MM.1S (cell line): Measurements from ENCODE around the gene OLFML2B.
"Not testable (repeated sequence)": the region's sequence is repeated elsewhere in the genome, so short reads cannot be mapped to it uniquely, and the experiment has no call there.

Experiments
- DNase-seq: peaks from one replicate; pipeline ENCODE4 v3.0.0-alpha.2; 2015
- H2AFZ ChIP-seq: fragments of 300-600 bp; sonication (generic); 2 replicates; pipeline ENCODE4 v1.6.0; 2016; ENCODE audit warnings: antibody characterized with exemption, low read length
- H3F3A ChIP-seq: fragments of 300-600 bp; sonication (generic); 2 replicates; pipeline ENCODE4 v1.6.1; 2016; ENCODE audit warnings: mild to moderate bottlenecking, antibody characterized with exemption, low read length, moderate library complexity, mixed read lengths; ENCODE audit not compliant: insufficient read depth
- H3K27ac ChIP-seq: fragments of 300-600 bp; sonication (generic); 2 replicates; pipeline ENCODE4 v1.5.1; 2016; ENCODE audit warnings: mild to moderate bottlenecking, low read length
- H3K27me3 ChIP-seq: fragments of 300-600 bp; sonication (generic); replicated peaks from 2 replicates; pipeline ENCODE4 v1.6.0; 2016; ENCODE audit warnings: low read length; ENCODE audit not compliant: insufficient read depth
- H3K36me3 ChIP-seq: fragments of 300-600 bp; sonication (generic); replicated peaks from 2 replicates; pipeline ENCODE4 v1.6.1; 2016; ENCODE audit warnings: mild to moderate bottlenecking, low read length, mixed read lengths; ENCODE audit not compliant: insufficient read depth
- H3K4me1 ChIP-seq: fragments of 300-600 bp; sonication (generic); 2 replicates; pipeline ENCODE4 v1.6.1; 2016; ENCODE audit warnings: low read length, mixed read lengths
- H3K4me2 ChIP-seq: fragments of 300-600 bp; sonication (generic); 2 replicates; pipeline ENCODE4 v1.6.0; 2016; ENCODE audit warnings: low read depth, low read length
- H3K4me3 ChIP-seq: fragments of 300-600 bp; sonication (generic); 2 replicates; pipeline ENCODE4 v1.5.1; 2016; ENCODE audit warnings: low read length, mixed read lengths
- H3K79me2 ChIP-seq: fragments of 300-600 bp; sonication (generic); 2 replicates; pipeline ENCODE4 v1.6.1; 2016; ENCODE audit warnings: mixed run types, low read length, mixed read lengths
- H3K9ac ChIP-seq: fragments of 300-600 bp; sonication (generic); 2 replicates; pipeline ENCODE4 v1.6.1; 2016; ENCODE audit warnings: low read length, mixed read lengths
- H3K9me2 ChIP-seq: fragments of 300-600 bp; sonication (generic); replicated peaks from 2 replicates; pipeline ENCODE4 v1.6.1; 2016; ENCODE audit warnings: mild to moderate bottlenecking, low read length, mixed read lengths; ENCODE audit not compliant: insufficient read depth
- H3K9me3 ChIP-seq: fragments of 300-600 bp; sonication (generic); replicated peaks from 2 replicates; pipeline ENCODE4 v1.6.1; 2016; ENCODE audit warnings: mild to moderate bottlenecking, low read length, mixed read lengths; ENCODE audit not compliant: insufficient read depth
- H4K20me1 ChIP-seq: fragments of 300-600 bp; sonication (generic); 2 replicates; pipeline ENCODE4 v1.6.1; 2016; ENCODE audit warnings: mild to moderate bottlenecking, low read length, moderate library complexity, mixed read lengths; ENCODE audit not compliant: insufficient read depth
- EZH2 ChIP-seq: fragments of 300-600 bp; sonication (generic); optimal IDR thresholded peaks from 2 replicates; pipeline ENCODE3; 2017; ENCODE audit warnings: low read depth, mild to moderate bottlenecking, antibody characterized with exemption, low read length, mixed read lengths
- EZH2phosphoT487 ChIP-seq: fragments of 300-600 bp; sonication (generic); IDR thresholded peaks from 2 replicates; pipeline ENCODE4 v1.6.1; 2018; ENCODE audit warnings: antibody characterized with exemption, low read length
- TF ChIP-seq, protein P1 (sequence below): fragments of 300-600 bp; sonication (generic); IDR thresholded peaks from 2 replicates; pipeline ENCODE4 v1.5.1; 2016; ENCODE audit warnings: antibody characterized with exemption, low read length, mixed read lengths

The OLFML2B gene

DNA sequence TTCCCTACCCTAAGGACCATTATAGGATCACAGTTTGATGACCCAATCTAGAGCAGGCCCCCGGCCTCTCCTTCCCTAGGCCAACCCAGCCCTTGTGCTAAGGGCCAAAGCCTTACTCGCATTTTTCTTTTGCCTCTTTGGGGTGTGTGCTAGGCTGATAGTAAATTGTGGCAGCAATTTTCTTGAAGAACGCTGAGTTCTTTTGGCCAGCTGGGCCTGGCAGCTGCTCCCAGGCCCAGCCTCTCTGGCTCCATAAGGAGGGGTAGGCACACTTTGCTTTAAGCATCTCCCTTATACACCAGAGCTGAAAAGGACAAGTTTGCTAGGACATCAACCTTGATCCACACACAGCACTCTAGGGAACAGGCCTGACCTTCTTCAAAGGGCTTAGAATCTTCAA is 4.2 kb downstream of the OLFML2B start:
- no peaks in the 10 kb centered on the region for H3K4me1 ChIP-seq
- TF ChIP-seq, protein P1, sequence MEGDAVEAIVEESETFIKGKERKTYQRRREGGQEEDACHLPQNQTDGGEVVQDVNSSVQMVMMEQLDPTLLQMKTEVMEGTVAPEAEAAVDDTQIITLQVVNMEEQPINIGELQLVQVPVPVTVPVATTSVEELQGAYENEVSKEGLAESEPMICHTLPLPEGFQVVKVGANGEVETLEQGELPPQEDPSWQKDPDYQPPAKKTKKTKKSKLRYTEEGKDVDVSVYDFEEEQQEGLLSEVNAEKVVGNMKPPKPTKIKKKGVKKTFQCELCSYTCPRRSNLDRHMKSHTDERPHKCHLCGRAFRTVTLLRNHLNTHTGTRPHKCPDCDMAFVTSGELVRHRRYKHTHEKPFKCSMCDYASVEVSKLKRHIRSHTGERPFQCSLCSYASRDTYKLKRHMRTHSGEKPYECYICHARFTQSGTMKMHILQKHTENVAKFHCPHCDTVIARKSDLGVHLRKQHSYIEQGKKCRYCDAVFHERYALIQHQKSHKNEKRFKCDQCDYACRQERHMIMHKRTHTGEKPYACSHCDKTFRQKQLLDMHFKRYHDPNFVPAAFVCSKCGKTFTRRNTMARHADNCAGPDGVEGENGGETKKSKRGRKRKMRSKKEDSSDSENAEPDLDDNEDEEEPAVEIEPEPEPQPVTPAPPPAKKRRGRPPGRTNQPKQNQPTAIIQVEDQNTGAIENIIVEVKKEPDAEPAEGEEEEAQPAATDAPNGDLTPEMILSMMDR = no peak
- TF ChIP-seq EZH2 = no peak
- no peak for TF ChIP-seq EZH2phosphoT487
- no peaks in the 10 kb centered on the region for H3K9me2 ChIP-seq
- H3K9ac ChIP-seq = no peak overlapping the region
- no peak overlapping the region for H3K4me2 ChIP-seq
- no peak for DNase-seq
- H2AFZ ChIP-seq = no peak overlapping the region
- no peak overlapping the region for H3K27ac ChIP-seq
- no peaks in the 10 kb centered on the region for H3K36me3 ChIP-seq
- no peaks in the 10 kb centered on the region for H3F3A ChIP-seq
- peaks cover under 1% of the 10 kb centered on the region; the same call in 1 of the 2 replicates for H3K27me3 ChIP-seq
- no peak overlapping the region for H3K4me3 ChIP-seq
- no peaks in the 10 kb centered on the region for H4K20me1 ChIP-seq
- H3K9me3 ChIP-seq = no peaks in the 10 kb centered on the region
- H3K79me2 ChIP-seq = no peaks in the 10 kb centered on the region

DNA sequence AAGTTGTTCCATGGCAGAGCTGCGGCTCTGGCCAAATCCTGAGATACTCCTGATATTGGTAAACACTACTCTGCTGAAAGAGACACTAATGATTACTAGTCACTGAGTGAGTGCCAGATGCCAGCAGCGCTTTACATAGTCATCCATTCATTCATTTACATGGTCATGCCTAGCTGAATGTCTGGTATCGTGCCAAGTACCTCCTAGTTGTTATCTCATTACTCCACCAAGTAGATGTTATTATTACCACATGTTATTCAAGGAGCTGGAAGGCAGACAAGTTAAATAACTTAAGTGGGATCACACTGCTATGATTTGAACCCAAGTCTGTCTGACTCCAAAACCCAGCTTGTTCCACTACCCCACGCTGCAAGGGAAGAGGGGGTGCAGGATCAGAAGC is 4.7 kb downstream of the OLFML2B start:
- no peaks in the 10 kb centered on the region for H3K9me2 ChIP-seq
- no peak for TF ChIP-seq EZH2phosphoT487
- TF ChIP-seq, protein P1 = no peak
- no peak for TF ChIP-seq EZH2
- no peak overlapping the region for H3K27ac ChIP-seq
- no peak for DNase-seq
- no peaks in the 10 kb centered on the region for H3F3A ChIP-seq
- H3K9me3 ChIP-seq = no peaks in the 10 kb centered on the region
- no peaks in the 10 kb centered on the region for H3K36me3 ChIP-seq
- no peak overlapping the region for H3K4me2 ChIP-seq
- H3K4me3 ChIP-seq = no peak overlapping the region
- H2AFZ ChIP-seq = no peak overlapping the region
- no peaks in the 10 kb centered on the region for H4K20me1 ChIP-seq
- H3K4me1 ChIP-seq = no peaks in the 10 kb centered on the region
- H3K9ac ChIP-seq = no peak overlapping the region
- no peaks in the 10 kb centered on the region; the same call in 1 of the 2 replicates for H3K27me3 ChIP-seq
- H3K79me2 ChIP-seq = no peaks in the 10 kb centered on the region

DNA sequence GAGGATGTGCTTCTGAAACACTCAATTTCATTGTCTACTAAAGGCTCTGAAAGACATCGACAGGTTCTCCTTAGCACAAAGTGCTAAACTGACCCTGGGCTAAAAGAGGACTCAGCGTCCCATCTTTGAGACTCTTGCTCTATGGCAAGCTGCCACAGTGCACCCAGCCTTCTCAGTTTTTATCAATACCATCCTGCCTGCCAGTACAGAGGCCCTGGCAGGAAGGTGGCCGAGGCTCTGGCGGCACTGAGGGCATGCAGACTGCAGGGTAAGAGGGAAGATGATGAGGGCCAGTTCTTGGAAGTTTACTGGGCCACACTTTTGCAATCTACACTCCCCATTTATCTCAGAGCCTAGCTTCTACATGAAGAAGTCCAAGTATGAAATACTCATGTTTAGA is 5.3 kb downstream of the OLFML2B start:
- H3K27ac ChIP-seq = no peak overlapping the region
- H3K27me3 ChIP-seq = no peaks in the 10 kb centered on the region; the same call in 1 of the 2 replicates
- H3K4me2 ChIP-seq = no peak overlapping the region
- TF ChIP-seq, protein P1 = no peak
- TF ChIP-seq EZH2 (no peak), EZH2phosphoT487 (no peak)
- H3K9me3 ChIP-seq = no peaks in the 10 kb centered on the region
- H2AFZ ChIP-seq = no peak overlapping the region
- H3K36me3 ChIP-seq = no peaks in the 10 kb centered on the region
- no peaks in the 10 kb centered on the region for H3K4me1 ChIP-seq
- DNase-seq = no peak
- H3K79me2 ChIP-seq = no peaks in the 10 kb centered on the region
- H3K9me2 ChIP-seq = no peaks in the 10 kb centered on the region
- no peak overlapping the region for H3K9ac ChIP-seq
- H4K20me1 ChIP-seq = no peaks in the 10 kb centered on the region
- no peaks in the 10 kb centered on the region for H3F3A ChIP-seq
- no peak overlapping the region for H3K4me3 ChIP-seq

DNA sequence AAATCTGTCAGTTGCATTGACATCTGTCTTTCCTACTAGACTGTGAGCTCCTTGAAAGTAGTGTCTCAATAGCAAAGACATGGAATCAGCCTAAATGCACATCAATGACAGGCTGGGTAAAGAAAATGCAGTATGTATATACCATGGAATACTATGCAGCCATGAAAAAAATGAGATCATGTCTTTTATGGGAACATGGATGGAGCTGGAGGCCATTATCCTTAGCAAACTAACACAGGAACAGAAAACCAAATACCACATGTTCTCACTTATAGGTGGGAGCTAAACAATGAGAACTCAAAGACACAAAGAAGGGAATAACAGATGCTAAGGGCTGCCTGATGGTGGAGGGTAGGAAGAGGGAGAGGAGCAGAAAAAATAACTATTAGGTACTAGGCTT is 5.9 kb downstream of the OLFML2B start:
- H3K79me2 ChIP-seq, H3K4me2 ChIP-seq, H3K9me2 ChIP-seq, H3K27me3 ChIP-seq, H3K4me3 ChIP-seq, H3K9ac ChIP-seq, DNase-seq, H2AFZ ChIP-seq, H3F3A ChIP-seq, H3K9me3 ChIP-seq, H3K36me3 ChIP-seq, H4K20me1 ChIP-seq, H3K4me1 ChIP-seq, H3K27ac ChIP-seq: not testable (repeated sequence)
